Activated CD8-positive, alpha-beta memory T cell treated with anti-CD3 and anti-CD28 coated beads for 48 hours (primary cell): Measurements from ENCODE around the gene RAI1.
A peak's percentile ranks its signal among the peaks of the same experiment; 100 is the strongest.

Experiments
- DNase-seq, 3 experiments: peaks; one replicate each; pipeline ENCODE4 v3.0.0-alpha.2; 2020; ENCODE audit warnings: low read depth in 2 of 3, low spot score in 2 of 3

Gene RAI1

GRCh38 chr17:17826342-17826713 is 145.1 kb downstream of the RAI1 start:
- DNase-seq, result no peak

- DNase-seq, result no peak
Measured at GRCh38 chr17:17826942-17827785, 145.9 kb downstream of the RAI1 start.

GRCh38 chr17:17827826-17828621 is 146.8 kb downstream of the RAI1 start:
- no peak for DNase-seq

GRCh38 chr17:17830269-17830567 is 149.0 kb downstream of the RAI1 start:
- DNase-seq, result no peak

- no peak for DNase-seq
Measured at GRCh38 chr17:17830740-17831207, 149.5 kb downstream of the RAI1 start.

GRCh38 chr17:17831208-17832031 is 150.2 kb downstream of the RAI1 start:
- no peak for DNase-seq

GRCh38 chr17:17832032-17832363 is 150.7 kb downstream of the RAI1 start:
- DNase-seq, result no peak

- no peak for DNase-seq
Measured at GRCh38 chr17:17833658-17834357, 152.6 kb downstream of the RAI1 start.

GRCh38 chr17:17834974-17835373 is 153.7 kb downstream of the RAI1 start:
- no peak for DNase-seq

GRCh38 chr17:17835415-17836249 is 154.4 kb downstream of the RAI1 start:
- no peak for DNase-seq

- DNase-seq, result peak; percentile 89 to 99 (median 90)
Measured at GRCh38 chr17:17836250-17836817, 155.1 kb downstream of the RAI1 start.

- DNase-seq, result peak in 1 of 3 experiments; percentile 49
Measured at GRCh38 chr17:17836818-17837379, 155.6 kb downstream of the RAI1 start, which contains the start of gene SREBF1. SREBF1 (minus strand) TSS chr17:17836986; CDS start chr17:17836817, 169 bp downstream.

GRCh38 chr17:17837380-17837821 is 156.1 kb downstream of the RAI1 start:
- DNase-seq, result no peak

GRCh38 chr17:17837966-17838962 is 157.0 kb downstream of the RAI1 start:
- no peak for DNase-seq

- DNase-seq, result peak in 1 of 3 experiments; percentile 72
Measured at GRCh38 chr17:17839791-17840707, 158.8 kb downstream of the RAI1 start.

GRCh38 chr17:17840751-17841591 is 159.7 kb downstream of the RAI1 start:
- no peak for DNase-seq
